ENCODE results near the gene SDR42E2. TPM values are rescaled to one million over a fixed set of nuclear protein-coding genes. Genes with fewer than 3 reads are reported as not detected.

The SDR42E2 gene
- total RNA-seq, 1 experiment from 2014 or later = 0.05 TPM

GRCh38 chr16:22214402-22214801 is 52.1 kb downstream of the SDR42E2 start:
- CTCF ChIA-PET = no interaction called here
- Histone ChIP-seq H3K4me1 (ENCODE audit: control insufficient read depth, insufficient read depth, low read length) (no peaks in the 10 kb centered on the region; the same call in 1 of the 2 replicates), H3K4me3 (ENCODE audit: low read depth in 2 of 2, low read length in 2 of 2) (no peak overlapping the region), H3K27ac (ENCODE audit: low read length) (no peak overlapping the region), H3K9me3 (ENCODE audit: control insufficient read depth, insufficient read depth, low read depth, low read length) (no peaks in the 10 kb centered on the region), H3K27me3 (ENCODE audit: control insufficient read depth, insufficient read depth, low read length) (no peaks in the 10 kb centered on the region), H3K36me3 (ENCODE audit: control insufficient read depth, insufficient read depth, low read length) (no peaks in the 10 kb centered on the region)
- no peak for ATAC-seq
- POLR2A ChIA-PET = no interaction called here
- intact Hi-C loops (cut with micrococcal nuclease; ENCODE audit: unreplicated experiment) = no loop called here
- in situ Hi-C loops (cut with HindIII; ENCODE audit: low pct_unique_long_range_greater_than_20kb, low sequenced_read_pairs) = no loop called here
- TF ChIP-seq TCF7L2 (IDR thresholded peaks at IDR 0.05; ENCODE audit: low read depth, low read length) (no peak), CTCF (IDR thresholded peaks at IDR 0.05) (no peak), SIN3A (IDR thresholded peaks at IDR 0.05; ENCODE audit: borderline replicate concordance, insufficient read depth, low read depth, low read length) (no peak), POLR2AphosphoS5 (IDR thresholded peaks at IDR 0.05; ENCODE audit: low read depth, low read length) (no peak), REST (IDR thresholded peaks at IDR 0.05; ENCODE audit: insufficient read depth in 1 of 2, low read depth in 2 of 2, low read length in 1 of 2) (no peak)
- no peak for DNase-seq (ENCODE audit: low read depth, low spot score)
- no TSS peak for BruUV-seq (replicated peaks)

GRCh38 chr16:22214889-22215288 is 52.6 kb downstream of the SDR42E2 start:
- H3K27me3 ChIP-seq (ENCODE audit: control insufficient read depth, insufficient read depth, low read length) = no peaks in the 10 kb centered on the region
- ATAC-seq (no peak), DNase-seq (ENCODE audit: low read depth, low spot score) (no peak)
- H3K4me1 ChIP-seq (ENCODE audit: control insufficient read depth, insufficient read depth, low read length) = no peaks in the 10 kb centered on the region; the same call in 1 of the 2 replicates
- CTCF ChIA-PET = no interaction called here
- no peak overlapping the region for H3K27ac ChIP-seq (ENCODE audit: low read length)
- intact Hi-C loops (cut with micrococcal nuclease; ENCODE audit: unreplicated experiment) (no loop called here), in situ Hi-C loops (cut with HindIII; ENCODE audit: low pct_unique_long_range_greater_than_20kb, low sequenced_read_pairs) (no loop called here)
- H3K4me3 ChIP-seq (ENCODE audit: low read depth in 2 of 2, low read length in 2 of 2) = no peak overlapping the region
- no TSS peak for BruUV-seq (replicated peaks)
- no peaks in the 10 kb centered on the region for H3K36me3 ChIP-seq (ENCODE audit: control insufficient read depth, insufficient read depth, low read length)
- no peaks in the 10 kb centered on the region for H3K9me3 ChIP-seq (ENCODE audit: control insufficient read depth, insufficient read depth, low read depth, low read length)
- POLR2A ChIA-PET = no interaction called here
- TF ChIP-seq REST (IDR thresholded peaks at IDR 0.05; ENCODE audit: insufficient read depth in 1 of 2, low read depth in 2 of 2, low read length in 1 of 2) = no peak
- TF ChIP-seq POLR2AphosphoS5 (IDR thresholded peaks at IDR 0.05; ENCODE audit: low read depth, low read length) = no peak
- TF ChIP-seq CTCF (IDR thresholded peaks at IDR 0.05) = no peak
- no peak for TF ChIP-seq SIN3A (IDR thresholded peaks at IDR 0.05; ENCODE audit: borderline replicate concordance, insufficient read depth, low read depth, low read length)
